Measurements from ENCODE around the gene CAPN15.

DNA sequence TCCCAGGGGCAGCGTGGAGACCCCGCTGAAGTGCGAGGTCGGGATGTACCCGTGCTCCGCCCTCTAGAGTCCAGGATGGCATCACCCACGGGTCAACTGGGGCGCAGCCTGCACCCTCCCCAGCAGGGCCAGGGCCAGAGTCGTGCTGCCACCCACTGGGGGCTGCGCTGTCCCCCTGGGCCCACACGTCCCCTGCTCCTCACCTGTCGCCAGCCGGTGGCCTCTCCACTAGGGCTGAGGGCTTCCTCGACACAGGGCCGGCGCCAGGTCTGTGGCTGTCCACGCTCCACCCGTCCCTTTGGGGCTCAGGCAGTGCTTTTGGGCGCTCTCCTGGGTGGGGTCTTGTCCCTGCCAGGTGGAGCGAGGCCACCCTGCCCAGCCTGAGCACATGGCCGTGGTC, 21.1 kb downstream of the CAPN15 start:
- TF ChIP-seq, protein P1, sequence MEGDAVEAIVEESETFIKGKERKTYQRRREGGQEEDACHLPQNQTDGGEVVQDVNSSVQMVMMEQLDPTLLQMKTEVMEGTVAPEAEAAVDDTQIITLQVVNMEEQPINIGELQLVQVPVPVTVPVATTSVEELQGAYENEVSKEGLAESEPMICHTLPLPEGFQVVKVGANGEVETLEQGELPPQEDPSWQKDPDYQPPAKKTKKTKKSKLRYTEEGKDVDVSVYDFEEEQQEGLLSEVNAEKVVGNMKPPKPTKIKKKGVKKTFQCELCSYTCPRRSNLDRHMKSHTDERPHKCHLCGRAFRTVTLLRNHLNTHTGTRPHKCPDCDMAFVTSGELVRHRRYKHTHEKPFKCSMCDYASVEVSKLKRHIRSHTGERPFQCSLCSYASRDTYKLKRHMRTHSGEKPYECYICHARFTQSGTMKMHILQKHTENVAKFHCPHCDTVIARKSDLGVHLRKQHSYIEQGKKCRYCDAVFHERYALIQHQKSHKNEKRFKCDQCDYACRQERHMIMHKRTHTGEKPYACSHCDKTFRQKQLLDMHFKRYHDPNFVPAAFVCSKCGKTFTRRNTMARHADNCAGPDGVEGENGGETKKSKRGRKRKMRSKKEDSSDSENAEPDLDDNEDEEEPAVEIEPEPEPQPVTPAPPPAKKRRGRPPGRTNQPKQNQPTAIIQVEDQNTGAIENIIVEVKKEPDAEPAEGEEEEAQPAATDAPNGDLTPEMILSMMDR (IDR thresholded peaks at IDR 0.05), result no peak
- TF ChIP-seq POLR2AphosphoS5 (IDR thresholded peaks at IDR 0.05), result no peak
- TF ChIP-seq POLR2A (IDR thresholded peaks at IDR 0.05), result no peak
- TF ChIP-seq EP300 (IDR thresholded peaks at IDR 0.05), result no peak
